Transverse colon (tissue), 4 donors: ENCODE data around the gene EIF3F.

ENCODE experiments used
- EP300 ChIP-seq: sonication (generic); formaldehyde crosslinking; IDR thresholded peaks from one replicate; pipeline ENCODE4 v1.6.1; 2017; ENCODE audit warnings: antibody characterized with exemption, low read depth
- POLR2A ChIP-seq: fragments of 450-650 bp; IDR thresholded peaks from one replicate; pipeline ENCODE4 v1.6.1; 2016; ENCODE audit warnings: antibody characterized with exemption, mild to moderate bottlenecking, moderate library complexity
- POLR2AphosphoS5 ChIP-seq, 3 donors: sonication (generic); formaldehyde crosslinking; IDR thresholded peaks; one replicate each; pipeline ENCODE4 v1.6.1; 2016; ENCODE audit warnings: antibody characterized with exemption in 3 of 3
- TF ChIP-seq, protein P1 (sequence below), 5 experiments: fragments of 200-600 bp in 3 of 5; fragments of 450-650 bp in 2 of 5; sonication (generic) in 3 of 5; IDR thresholded peaks; 1 replicate in 2 of 5; 2 replicates in 3 of 5; pipeline ENCODE4 v1.5.1; 2016 to 2017; ENCODE audit warnings: antibody characterized with exemption in 5 of 5, inconsistent platforms in 3 of 5, mild to moderate bottlenecking in 2 of 5, moderate library complexity in 1 of 5

GRCh38 chr11:8015753-8016239 is 28.7 kb downstream of the EIF3F start:
- no peak for TF ChIP-seq POLR2AphosphoS5 (IDR thresholded peaks at IDR 0.05)
- TF ChIP-seq, protein P1, sequence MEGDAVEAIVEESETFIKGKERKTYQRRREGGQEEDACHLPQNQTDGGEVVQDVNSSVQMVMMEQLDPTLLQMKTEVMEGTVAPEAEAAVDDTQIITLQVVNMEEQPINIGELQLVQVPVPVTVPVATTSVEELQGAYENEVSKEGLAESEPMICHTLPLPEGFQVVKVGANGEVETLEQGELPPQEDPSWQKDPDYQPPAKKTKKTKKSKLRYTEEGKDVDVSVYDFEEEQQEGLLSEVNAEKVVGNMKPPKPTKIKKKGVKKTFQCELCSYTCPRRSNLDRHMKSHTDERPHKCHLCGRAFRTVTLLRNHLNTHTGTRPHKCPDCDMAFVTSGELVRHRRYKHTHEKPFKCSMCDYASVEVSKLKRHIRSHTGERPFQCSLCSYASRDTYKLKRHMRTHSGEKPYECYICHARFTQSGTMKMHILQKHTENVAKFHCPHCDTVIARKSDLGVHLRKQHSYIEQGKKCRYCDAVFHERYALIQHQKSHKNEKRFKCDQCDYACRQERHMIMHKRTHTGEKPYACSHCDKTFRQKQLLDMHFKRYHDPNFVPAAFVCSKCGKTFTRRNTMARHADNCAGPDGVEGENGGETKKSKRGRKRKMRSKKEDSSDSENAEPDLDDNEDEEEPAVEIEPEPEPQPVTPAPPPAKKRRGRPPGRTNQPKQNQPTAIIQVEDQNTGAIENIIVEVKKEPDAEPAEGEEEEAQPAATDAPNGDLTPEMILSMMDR (IDR thresholded peaks at IDR 0.05) = no peak
- no peak for TF ChIP-seq POLR2A
- no peak for TF ChIP-seq EP300
